ENCODE measurements around the gene PRTN3. TPM values are rescaled to one million over a fixed set of nuclear protein-coding genes. Genes with fewer than 3 reads are reported as not detected.

The PRTN3 gene, protein sequence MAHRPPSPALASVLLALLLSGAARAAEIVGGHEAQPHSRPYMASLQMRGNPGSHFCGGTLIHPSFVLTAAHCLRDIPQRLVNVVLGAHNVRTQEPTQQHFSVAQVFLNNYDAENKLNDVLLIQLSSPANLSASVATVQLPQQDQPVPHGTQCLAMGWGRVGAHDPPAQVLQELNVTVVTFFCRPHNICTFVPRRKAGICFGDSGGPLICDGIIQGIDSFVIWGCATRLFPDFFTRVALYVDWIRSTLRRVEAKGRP
- not detected for total RNA-seq

DNA sequence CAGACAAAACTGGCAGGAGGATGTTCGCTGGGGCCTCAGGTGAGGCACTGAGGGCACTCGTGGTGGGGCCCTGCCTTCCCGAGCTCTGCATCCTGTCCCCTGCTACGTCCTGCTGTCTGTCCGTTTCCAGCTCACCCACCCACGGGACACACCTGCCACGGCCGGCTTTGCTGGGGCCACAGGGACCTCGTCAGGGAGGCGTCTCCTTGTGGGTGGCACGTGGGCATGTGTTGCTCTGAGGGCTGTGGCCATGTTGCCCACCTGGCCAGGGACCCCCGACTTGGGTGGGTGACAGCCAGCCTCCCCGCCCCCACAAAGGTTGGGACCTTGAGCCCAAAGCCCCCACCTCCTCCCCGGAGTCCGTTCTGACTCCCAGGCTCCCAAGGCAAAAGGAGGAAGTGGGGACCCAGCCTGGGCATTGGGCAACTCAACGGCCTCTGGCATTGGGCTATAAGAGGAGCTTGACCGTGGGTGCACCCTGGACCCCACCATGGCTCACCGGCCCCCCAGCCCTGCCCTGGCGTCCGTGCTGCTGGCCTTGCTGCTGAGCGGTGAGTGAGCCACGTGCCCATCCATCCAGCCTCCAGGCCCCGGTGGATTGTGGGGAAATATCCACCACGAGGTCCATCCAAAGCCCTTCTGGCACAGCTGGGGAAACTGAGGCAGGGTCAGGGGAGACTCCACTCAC is at the start of gene PRTN3:
TSS of gene PRTN3 (plus strand) at position 481 of the 688 bp plus-strand sequence. CDS start at position 491, 10 bp downstream.
- no peak for DNase-seq (ENCODE audit: low spot score in 2 of 2)
- Histone ChIP-seq H3K9me3 (no peaks in the 10 kb centered on the region), H3K4me3 (no peak within 1 kb of the TSS), H3K4me1 (peaks cover 0 to 12% (median 9%) of the 10 kb centered on the region in 4 donors), H3K27me3 (peaks cover 4 to 75% of the 10 kb centered on the region in 2 donors), H3K27ac (no peak within 1 kb of the TSS), H3K36me3 (no peaks in the 10 kb centered on the region)
- TF ChIP-seq EP300 (IDR thresholded peaks at IDR 0.05) (no peak), POLR2A (IDR thresholded peaks at IDR 0.05) (no peak)
- TF ChIP-seq, protein P1, sequence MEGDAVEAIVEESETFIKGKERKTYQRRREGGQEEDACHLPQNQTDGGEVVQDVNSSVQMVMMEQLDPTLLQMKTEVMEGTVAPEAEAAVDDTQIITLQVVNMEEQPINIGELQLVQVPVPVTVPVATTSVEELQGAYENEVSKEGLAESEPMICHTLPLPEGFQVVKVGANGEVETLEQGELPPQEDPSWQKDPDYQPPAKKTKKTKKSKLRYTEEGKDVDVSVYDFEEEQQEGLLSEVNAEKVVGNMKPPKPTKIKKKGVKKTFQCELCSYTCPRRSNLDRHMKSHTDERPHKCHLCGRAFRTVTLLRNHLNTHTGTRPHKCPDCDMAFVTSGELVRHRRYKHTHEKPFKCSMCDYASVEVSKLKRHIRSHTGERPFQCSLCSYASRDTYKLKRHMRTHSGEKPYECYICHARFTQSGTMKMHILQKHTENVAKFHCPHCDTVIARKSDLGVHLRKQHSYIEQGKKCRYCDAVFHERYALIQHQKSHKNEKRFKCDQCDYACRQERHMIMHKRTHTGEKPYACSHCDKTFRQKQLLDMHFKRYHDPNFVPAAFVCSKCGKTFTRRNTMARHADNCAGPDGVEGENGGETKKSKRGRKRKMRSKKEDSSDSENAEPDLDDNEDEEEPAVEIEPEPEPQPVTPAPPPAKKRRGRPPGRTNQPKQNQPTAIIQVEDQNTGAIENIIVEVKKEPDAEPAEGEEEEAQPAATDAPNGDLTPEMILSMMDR (IDR thresholded peaks at IDR 0.05): no peak
- 62 to 70% methylated on average over 19 to 22 of the region's 24 CpGs for WGBS, 2 donors

DNA sequence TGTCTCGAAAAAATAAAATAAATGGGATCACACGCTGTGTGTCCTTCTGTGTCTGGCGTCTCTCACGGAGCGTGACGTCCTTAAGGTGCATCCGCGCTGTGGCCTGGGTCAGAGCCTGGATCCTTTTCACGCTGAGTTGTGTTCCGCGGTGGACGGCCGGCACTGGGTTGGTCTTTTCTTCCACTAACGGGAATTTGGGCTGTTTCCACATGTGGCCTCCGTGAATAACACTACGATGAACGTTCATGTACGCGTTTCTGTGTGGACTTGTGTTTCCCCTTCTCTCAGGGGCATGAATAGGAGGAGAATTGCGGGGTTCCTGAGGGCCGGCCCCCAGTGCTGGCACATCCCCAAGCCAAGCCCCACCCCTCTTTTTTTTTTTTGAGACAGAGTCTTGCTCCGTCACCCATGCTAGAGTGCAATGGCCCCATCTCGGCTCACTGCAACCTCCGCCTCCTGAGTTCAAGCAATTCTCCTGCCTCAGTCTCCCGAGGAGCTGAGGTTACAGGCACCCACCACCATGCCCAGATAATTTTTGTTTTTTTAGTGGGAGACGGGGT is 49.7 kb upstream of the PRTN3 start:
- H3K9me3 ChIP-seq: no peaks in the 10 kb centered on the region
- no peaks in the 10 kb centered on the region for H3K27me3 ChIP-seq
- no peak overlapping the region for H3K4me3 ChIP-seq
- WGBS, 2 donors: 68 to 73% methylated on average over 26 of the region's 26 CpGs
- no peaks in the 10 kb centered on the region for H3K36me3 ChIP-seq
- peak overlapping the region in 3 of 4 donors; percentile 50 to 66 (median 64) for H3K27ac ChIP-seq
- no peak for DNase-seq (ENCODE audit: low spot score in 2 of 2)
- peaks cover 0 to 49% (median 12%) of the 10 kb centered on the region in 4 donors for H3K4me1 ChIP-seq
- TF ChIP-seq POLR2A (IDR thresholded peaks at IDR 0.05) (no peak), EP300 (IDR thresholded peaks at IDR 0.05) (no peak)
- TF ChIP-seq, protein P1 (IDR thresholded peaks at IDR 0.05): no peak

DNA sequence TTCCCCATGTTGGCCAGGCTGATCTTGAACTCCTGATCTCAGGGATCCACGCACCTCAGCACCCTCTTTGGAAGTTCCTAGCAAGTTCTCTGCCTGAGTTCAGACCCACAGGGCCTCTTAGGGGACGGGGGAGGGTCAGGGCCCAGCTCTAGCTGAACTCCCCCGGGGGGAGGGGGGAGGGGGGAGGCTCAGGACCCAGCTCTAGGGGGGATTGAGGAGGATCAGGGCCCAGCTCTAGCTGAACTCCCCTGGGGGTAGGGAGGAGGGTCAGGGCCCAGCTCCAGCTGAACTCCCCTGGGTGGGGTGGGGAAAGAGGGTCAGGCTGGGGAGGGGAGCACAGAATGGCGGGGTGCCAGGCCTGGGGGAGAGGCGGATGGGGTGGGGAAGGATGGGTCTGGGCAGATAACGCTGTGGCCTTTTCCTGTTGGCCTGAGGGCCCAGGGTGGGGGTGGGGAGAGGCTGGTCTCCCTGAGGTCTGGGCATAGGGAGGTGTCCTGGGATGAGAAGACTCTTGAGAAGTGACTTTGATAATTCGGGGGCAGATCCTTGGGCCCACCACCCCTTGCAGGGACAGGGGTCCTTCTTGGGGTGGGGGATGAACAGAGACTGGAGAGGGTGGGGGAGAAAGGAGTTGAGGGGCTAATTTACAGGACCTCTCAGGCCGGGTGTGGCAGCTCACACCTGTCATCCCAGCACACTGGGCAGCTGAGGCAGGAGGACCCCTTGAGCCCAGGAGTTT is 49.1 kb upstream of the PRTN3 start:
- H3K27ac ChIP-seq: peak overlapping the region in 3 of 4 donors; percentile 50 to 66 (median 64)
- no peaks in the 10 kb centered on the region for H3K27me3 ChIP-seq
- H3K4me1 ChIP-seq: peaks cover 0 to 54% (median 17%) of the 10 kb centered on the region in 4 donors
- H3K36me3 ChIP-seq: no peaks in the 10 kb centered on the region
- 46 to 53% methylated on average over 7 to 8 of the region's 8 CpGs for WGBS, 2 donors
- TF ChIP-seq, protein P1 (IDR thresholded peaks at IDR 0.05): no peak
- TF ChIP-seq POLR2A (IDR thresholded peaks at IDR 0.05): no peak
- TF ChIP-seq EP300 (IDR thresholded peaks at IDR 0.05): no peak
- no peaks in the 10 kb centered on the region for H3K9me3 ChIP-seq
- DNase-seq (ENCODE audit: low spot score in 2 of 2): no peak
- H3K4me3 ChIP-seq: no peak overlapping the region

DNA sequence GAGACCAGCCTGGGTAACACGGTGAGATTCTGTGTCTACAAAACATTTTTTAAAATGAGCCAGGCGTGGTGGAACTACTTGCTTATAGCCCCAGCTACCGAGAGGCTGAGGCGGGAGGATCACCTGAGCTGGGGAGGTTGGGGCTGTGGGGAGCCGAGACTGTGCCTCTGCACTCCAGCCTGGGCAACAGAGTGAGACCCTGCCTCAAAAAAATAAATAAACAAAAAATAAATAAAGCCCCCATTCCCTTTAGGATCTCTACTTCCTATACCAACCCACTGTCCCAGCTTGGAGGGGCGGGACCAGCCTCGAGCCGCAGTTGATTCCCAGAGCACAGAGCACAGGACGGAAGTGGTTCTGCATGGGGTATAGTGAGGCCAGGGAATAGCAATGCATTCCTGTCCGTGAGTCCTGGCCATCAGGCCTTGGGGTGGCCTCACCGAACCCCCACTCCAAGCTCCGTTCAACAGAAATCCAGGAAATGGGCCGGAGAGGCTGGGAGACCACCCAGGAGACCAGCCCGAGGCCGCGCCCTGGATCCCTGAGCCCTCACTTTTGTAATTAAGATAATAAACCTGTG is 48.4 kb upstream of the PRTN3 start:
- DNase-seq (ENCODE audit: low spot score in 2 of 2): no peak
- Histone ChIP-seq H3K27ac (peak overlapping the region in 2 of 4 donors; percentile 64 to 66), H3K9me3 (no peaks in the 10 kb centered on the region), H3K4me3 (no peak overlapping the region), H3K36me3 (no peaks in the 10 kb centered on the region), H3K4me1 (peaks cover 0 to 54% (median 17%) of the 10 kb centered on the region in 4 donors), H3K27me3 (no peaks in the 10 kb centered on the region)
- TF ChIP-seq, protein P1 (IDR thresholded peaks at IDR 0.05): no peak
- TF ChIP-seq EP300 (IDR thresholded peaks at IDR 0.05) (no peak), POLR2A (IDR thresholded peaks at IDR 0.05) (no peak)
- WGBS, 2 donors: 66 to 74% methylated on average over 16 of the region's 16 CpGs

Measured in tibial nerve (tissue), 4 donors.